ENCODE data around the gene SPTLC2.
"Not testable (repeated sequence)": the region's sequence is repeated elsewhere in the genome, so short reads cannot be mapped to it uniquely, and the experiment has no call there.

Gene SPTLC2

DNA sequence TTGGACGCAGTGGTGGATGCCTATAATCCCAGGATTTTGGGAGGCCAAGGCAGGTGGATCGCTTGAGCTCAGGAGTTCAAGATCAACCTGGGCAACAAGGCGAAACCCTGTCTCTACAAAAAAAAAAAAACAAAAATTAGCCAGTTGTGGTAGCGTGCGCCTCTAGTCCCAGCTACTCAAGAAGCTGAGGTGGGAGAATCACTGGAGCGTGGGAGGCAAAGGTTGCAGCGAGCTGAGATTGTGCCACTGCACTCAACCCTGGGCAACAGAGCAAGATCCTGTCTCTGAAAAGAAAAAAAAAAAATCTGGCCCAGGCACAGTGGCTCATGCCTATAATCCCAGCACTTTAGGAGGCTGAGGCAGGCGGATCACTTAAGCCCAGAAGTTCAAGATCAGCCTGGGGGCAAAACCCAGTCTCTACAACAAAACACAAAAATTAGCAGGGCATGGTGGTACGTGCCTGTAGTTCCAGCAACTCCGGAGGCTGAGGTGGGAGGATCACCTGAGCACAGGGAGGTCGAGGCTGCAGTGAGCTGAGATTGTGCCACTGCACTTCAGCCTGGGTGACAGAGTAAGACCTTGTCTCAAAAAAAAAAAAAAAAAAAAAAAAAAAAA lies 27.9 kb downstream of the SPTLC2 start:
- not testable (repeated sequence) for DNase-seq (ENCODE audit: low spot score)

DNA sequence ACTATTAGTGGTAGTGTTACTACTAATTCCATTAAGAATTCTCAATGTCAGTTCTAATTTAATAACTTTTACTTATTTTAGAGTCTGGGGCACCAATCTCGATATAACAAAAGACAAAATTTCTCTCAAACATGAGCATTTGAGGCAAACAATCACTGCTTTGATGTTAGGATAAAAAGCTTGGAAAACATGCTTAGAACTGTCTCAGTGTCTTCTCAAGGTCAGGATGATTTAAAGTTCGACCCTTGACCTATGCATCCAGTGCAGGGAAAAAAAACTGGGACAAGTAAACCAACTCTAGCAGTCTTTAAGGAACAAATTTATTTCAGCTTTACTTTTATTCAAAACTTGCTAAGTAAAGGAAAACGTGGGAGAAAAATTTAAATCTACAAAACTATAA lies 31.1 kb downstream of the SPTLC2 start:
- DNase-seq (ENCODE audit: low spot score) = no peak

DNA sequence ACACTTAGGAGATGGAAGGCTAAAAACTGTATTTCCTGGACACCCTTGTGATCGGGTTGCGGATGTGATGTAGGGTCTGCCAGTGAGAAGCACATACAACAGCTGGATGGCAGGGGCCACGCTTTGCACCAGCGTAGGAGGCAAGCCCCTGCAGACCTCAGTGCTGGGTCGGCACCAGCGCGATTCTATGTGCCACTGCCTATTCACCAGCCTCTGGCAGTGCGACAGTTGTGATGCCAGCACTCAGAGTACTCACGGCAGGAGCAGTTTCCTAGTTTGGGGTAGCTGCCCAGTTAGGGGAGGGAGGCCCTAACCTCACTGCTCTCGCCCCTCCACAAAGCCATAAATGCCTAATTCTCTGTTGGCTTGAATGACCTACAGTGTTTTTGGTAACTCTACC lies 31.6 kb downstream of the SPTLC2 start:
- no peak for DNase-seq (ENCODE audit: low spot score)

DNA sequence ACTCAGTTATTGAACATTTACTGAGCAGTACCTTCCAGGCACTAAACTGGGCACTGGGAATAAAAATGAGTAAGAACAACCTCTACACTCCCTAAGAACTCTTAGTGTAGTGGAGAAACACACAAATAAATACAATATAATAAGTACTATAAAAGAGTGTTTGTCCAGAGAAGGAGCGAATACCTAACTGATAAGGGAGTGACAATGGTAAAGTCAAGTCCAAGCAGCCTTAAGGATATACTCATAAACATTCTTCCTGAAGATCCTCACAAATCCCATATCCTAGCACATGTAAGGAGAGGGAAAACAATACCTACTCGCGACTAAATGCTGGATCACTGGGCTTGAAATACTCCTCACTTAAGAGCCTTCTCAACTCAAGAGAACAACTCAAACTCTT lies 32.8 kb downstream of the SPTLC2 start:
- DNase-seq (ENCODE audit: low spot score) = no peak

DNA sequence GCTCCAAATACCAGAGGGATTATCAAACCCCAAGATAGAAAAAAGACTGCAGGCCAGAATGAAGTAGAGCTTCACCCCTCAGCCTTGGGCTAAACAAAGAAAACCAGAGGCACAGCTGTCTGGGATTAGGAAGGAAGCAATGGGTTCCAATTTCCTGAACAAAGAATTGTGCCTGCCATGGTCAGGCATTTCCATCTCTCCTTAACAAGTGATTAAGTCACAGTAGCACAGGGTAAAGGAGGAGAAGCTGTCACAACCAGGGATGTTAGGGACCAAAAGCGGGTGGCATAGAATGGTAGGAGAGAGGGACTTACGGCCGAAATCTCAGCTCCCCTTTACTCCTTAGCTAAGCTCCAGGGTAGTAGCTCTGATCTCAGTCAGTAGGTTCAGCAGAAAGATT lies 33.9 kb downstream of the SPTLC2 start:
- no peak for DNase-seq (ENCODE audit: low spot score)

DNA sequence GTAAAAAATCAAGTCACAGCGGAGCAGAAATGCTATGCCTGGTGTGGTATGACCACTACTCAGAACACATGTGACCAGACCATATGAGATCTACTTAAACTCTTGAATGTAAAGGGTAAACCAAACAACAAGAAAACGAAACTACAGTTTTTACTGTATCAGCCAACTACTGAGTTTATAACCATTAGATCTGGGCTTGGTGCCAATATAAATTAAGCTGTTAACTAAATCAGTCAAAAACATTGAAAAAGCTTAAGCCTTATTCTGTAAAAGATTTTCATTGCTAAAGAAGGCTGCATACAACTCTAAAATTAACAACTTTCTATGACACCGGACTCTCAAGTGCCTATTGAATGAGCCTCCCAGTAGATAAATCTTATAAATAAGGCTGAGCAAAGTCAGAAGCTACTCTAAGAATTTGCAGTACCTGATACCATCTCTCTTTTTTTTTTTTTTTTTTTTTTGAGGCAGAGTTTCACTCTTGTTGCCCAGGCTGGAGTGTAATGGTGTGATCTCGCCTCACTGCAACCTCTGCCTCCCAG lies 35.4 kb downstream of the SPTLC2 start:
- peak; percentile 55 for DNase-seq (ENCODE audit: low spot score)

DNA sequence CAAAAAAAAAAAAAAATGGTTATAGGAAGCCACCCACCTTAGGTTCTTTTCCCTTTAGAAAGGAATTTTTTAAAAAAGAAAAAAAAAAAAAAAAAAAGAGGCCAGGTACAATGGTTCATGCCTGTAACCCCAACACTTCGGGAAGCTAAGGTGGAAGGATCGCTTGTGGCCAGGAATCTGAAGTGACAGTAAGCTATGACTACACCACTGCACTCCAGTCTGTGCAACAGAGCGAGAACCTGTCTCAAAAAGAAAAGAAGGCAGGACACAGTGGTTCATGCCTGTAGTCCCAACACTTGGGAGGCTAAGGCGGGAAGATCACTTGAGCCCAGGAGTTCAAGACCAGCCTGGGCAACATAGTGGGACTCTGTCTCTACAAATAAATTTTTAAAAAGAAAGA lies 36.0 kb downstream of the SPTLC2 start:
- no peak for DNase-seq (ENCODE audit: low spot score)

DNA sequence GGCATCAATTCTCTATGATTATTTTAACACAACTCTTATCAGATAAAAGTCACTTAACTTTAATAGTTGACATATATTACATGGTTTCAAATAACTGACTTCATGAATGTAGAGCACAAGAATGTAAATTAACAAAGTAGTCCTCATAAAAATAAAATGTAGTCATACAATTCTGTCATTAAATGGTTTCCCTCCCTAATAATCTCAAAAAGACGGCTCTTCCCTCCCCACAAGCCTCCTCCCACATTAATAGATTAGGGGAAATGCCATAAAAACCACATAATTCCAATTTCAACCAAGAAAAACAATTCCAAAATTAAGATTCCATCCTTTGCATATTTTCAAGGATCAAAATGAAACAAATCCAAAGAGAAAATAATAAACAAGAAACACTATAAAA lies 36.7 kb downstream of the SPTLC2 start:
- DNase-seq (ENCODE audit: low spot score) = no peak

DNA sequence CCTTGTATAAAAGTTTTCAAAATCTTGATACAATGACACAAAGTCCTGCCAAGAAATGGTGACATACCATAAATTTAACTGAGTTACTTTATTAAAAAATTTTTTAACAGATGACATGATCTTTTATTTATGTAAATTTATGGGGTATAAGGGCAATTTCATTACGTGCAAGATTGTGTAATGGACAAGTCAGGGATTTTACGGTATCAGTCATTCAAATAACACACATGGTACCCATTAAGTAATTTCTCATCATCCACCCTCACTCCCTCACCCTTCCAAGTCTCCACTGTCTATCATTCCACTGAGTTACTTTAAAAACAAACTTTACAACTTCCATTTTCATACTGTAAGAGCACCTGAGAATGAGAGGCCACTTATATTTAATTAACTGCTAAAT lies 37.4 kb downstream of the SPTLC2 start:
- DNase-seq (ENCODE audit: low spot score) = no peak

DNA sequence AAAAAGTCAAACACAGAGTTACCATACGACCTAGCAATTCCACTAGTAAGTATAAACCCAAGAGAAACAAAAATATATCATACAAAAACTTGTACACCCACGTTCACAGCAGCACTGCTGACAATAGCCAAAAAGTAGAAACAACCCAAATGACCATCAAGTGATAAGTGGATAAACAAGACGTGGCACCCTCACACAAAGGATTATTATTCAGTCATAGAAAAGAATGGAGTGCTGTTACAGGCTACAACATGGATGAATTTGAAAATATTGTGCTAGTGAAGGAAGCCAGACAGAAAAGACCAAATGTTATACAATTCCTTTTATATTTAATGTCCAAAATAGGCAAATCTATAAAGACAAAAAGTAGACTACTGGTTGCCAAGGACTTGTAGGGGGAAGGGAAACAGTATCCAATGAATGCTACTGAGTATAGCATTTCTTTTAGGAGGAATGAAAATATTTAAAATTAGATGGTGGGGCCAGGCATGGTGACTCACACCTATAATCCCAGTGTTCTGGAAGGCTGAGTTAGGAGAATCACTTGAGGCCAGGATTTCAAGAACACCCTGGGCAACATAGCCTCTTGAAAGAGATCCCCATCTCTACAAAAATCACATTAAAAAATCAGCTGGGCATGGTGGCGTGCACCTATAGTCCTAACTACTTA lies 41.9 kb downstream of the SPTLC2 start:
- no peak for DNase-seq (ENCODE audit: low spot score)

DNA sequence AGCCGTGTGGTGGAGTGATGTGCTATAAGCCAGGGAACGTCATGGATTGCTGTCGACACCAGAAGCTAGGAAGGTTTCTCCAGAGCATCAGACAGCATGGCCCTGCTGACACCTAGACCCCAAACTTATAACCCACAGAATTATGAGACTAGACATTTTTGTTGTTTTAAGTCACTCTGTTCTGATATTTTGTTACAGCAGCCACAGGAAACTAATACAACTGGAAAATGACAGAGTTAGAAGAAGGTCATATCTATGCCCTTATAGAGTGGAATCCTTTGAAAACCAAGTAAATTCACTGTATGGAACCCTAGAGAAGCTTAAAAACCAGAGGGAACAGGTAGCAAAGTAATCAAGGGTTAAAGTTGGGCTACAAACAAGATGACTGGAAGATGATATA lies 42.5 kb downstream of the SPTLC2 start:
- DNase-seq (ENCODE audit: low spot score) = no peak

DNA sequence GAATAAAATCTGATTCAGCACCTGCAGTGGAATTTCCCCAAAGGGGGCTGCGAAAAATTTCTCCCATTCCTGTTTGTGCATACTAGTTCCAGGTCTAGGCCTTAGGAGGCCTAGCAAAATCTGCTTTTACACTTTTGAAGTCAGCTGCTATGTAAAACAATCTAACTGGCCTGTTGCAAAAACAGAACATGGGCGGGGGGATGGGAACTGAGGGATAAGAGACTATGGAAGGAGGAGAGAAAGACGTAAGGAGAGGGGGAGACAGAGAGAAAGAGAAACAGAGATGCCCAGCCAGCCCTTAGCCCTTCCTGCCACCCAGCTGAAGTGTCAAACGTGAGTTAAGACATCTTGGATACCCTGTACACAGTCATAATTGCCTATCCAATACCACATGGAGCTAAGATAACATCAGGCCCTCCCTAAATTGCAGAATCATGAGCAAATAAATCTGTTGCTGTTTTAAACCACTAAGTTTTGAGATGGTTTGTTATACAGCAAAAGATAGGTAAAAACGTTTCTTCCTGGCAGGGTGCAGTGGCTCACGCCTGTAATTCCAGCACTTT lies 45.6 kb downstream of the SPTLC2 start:
- no peak for DNase-seq (ENCODE audit: low spot score)

DNA sequence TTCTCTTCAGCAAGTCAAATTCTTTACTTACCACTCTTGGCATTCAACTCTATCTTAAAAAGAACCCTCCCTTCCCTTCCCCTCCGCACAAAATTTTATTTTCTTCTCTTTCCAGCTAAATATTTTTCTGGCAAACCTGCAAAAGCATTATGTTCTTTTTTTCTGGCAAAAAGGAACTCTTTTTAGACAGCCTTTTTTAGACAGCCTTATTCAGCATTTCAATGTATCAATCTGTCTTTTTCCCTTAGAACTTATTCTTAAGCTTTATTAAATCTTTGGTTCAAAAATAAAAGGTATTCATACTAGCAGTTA lies 50.5 kb downstream of the SPTLC2 start:
- no peak for DNase-seq (ENCODE audit: low spot score)

DNA sequence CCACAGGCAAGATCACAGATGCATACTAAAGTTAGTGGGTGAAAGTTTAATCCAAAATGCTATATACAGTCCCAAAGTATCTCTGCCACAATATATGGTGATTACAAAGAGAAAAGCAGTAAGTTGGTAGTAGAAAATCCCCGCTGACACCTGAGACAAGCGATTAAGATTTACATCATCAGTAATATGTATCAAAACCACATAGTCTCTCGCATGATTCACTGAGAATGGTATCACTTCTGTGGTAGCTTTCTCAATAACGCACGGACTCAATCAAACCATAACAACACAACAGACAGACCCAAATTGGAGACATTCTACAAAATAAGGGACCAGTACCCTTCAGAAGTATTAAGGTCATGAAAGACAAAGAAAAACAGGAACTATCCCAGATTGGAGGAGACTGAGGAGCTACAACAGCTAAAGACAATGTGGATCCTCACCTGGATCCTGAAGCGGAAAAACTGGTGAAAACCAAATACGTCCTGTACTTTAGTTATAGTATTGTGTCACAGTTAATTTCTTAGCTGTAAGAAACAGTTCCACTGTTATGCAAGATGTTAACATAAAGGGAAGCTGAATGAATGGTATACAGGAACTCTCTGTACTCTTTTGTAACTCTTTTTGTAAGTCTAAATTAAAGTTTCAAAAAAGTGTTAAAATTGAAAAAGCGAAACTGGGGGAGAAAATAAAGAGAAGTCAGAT lies 51.0 kb downstream of the SPTLC2 start:
- DNase-seq (ENCODE audit: low spot score) = no peak

DNA sequence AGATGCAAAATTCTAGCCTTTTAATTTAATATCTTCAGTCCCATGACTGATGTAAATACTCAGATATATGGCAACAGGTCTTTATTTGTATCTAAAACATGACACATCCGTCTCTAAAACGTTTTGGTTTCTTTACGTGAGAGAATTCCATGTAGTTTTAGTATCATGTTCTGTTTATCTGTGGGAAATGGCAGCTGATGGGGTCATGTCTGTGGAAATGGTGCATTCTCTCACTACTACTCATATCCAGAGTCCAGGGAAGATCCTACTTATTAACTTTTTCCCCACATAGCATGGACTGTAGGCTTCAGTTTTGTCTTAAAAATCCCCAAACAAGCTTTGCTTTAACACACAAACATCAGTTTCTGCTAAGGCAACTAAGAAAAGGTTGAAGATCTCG lies 53.8 kb downstream of the SPTLC2 start:
- DNase-seq (ENCODE audit: low spot score) = no peak

DNA sequence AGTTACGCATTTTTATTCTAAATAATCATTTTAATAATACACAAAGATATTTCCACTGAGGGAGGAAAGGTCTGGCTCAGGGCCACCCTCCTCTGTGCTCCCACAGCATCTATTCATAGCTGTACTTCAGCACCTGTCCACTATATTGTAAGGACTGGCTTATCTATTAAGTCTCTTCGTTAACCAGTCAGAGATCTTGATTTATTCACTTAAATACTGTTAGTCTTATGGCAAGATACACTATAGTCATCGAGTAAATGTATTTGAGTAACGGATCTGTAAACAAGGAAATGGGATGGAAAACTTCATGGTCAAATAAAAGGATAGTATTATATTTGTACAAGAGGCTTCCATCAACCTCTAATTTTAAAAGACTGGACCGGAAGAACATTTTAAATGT lies 54.6 kb downstream of the SPTLC2 start:
- no peak for DNase-seq (ENCODE audit: low spot score)

DNA sequence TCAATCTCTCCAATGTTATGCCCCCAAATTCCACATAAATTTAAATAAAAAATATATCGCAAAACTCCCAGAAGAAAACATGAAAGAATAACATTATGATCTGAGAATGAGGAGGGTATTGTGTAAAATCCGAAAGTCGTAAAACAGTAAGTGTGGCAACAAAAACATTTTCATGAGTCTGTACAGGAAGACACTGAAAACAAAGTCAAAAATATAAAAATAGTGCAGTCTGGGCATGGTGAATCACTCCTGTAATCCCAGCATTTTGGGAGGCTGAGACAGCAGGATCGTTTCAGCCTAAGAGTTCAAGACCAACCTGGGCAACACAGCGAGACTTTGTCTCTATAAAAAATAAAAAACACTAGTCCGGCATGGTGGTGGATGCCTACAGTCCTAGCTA lies 57.1 kb downstream of the SPTLC2 start:
- no peak for DNase-seq (ENCODE audit: low spot score)

DNA sequence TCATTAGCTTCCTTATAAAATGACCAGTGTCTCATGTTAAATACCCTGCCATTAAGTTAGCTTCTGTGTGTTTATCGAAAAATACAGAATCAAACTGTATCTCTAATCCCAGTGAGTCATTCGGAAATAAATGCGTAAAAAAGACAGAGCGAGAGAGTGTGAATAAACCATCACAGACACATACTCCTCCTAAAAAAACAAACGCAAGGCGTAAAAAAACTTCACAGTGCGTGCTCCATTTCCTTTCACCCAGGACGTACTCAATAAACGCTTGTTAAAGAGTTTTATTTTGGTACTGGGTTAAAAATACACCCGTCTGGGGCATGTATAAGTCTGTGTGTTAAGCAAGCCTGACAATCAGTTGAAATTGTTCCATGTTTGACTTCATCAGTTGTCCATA lies 59.0 kb downstream of the SPTLC2 start:
- DNase-seq (ENCODE audit: low spot score) = no peak

DNA sequence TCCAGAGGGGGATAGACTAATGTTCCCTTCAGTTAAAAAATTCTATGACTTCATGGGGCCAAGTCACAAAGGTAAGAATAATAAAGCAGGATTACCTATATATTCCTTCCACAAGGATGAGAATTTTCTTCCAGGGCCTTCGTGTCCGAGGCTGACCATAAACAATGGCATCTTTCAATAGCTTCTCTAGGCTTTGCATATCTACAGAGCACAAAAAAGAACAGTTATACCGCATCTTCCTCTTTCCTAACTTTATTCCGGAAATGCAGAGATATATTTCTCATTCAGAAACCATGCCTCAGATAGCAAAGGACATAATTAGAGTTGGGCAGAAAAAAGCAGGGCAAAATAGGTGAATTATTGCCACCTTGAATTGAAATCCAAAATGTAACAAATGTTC lies 59.5 kb downstream of the SPTLC2 start:
- no peak for DNase-seq (ENCODE audit: low spot score)

DNA sequence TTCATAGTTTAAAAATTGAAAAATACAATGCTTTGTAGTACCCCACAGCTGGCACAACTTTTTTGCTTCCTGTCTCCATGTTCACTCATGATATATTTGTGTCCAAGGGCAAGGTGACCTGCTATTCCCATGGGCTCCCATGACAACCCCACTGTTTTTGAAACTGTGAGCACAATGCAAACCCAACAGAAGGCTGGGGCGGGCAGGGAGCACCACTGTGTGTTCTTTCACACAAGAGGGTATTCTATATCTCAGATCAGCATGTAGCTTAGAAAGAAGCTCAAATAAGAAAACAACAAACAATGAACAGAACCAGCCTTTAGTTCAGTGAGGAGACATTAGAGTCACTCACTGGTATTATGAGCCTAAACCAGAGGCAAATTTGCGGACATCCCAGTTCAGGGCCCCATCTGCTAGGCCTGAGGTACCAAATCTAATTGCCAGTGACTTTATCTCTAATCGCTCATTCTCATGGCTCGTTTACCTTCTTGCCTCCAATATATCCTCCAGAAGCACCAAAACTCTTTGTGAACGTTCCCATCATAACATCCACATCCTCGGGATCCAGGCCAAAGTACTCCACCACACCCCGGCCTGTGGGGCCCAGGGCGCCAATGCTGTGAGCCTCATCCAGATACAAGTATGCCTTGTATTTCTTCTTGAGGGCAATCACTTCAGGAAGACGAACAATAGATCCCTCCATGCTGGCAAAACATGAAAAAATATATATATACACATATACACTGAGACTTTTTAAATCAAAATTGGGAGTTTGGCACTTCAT lies 61.4 kb downstream of the SPTLC2 start:
- no peak for DNase-seq (ENCODE audit: low spot score)

DNA sequence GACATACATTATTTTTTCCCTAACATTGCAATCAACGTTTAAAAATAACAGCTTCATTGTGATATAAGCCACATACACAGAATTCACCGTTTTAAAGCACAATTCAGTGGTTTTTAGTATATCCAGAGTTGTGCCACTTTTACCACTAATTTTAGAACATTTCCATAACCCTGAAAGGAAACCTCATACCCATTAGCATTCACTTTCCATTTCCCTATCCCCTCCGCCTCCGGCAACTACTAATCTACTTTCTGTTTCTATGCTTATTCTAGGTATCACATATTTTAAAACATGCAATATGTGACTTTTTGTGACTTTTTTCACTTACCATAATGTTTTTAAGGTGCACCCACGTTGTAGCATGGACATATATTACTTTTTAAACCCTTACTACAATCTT lies 62.2 kb downstream of the SPTLC2 start:
- DNase-seq (ENCODE audit: low spot score) = no peak

DNA sequence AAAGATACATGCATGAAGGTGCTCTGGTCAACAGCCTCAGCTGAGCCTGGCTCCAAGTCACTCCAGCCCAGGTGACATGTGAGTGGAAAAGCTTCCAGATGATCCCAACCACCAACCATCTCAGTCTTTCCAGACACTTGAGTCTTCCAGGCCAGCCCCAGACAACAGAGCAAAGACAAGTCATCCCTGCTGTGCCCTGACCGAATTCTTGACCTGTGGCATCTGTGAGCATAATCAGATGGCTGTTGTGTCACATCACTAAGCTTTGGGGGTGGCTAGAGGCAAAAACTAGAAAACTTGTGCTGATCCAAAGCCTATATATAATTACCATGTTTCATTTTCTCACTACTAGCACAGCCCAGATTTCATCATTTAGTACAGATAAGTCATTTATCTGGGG lies 67.0 kb downstream of the SPTLC2 start:
- no peak for DNase-seq (ENCODE audit: low spot score)

Data from LoVo (cell line).